Measurements from ENCODE around the gene ACADSB. TPM values are rescaled to one million over a fixed set of nuclear protein-coding genes. Genes with fewer than 3 reads are reported as not detected.

Gene ACADSB
- total RNA-seq, 1 experiment from 2014 or later = 14.5 TPM

GRCh38 chr10:123007558-123008354 lies 1.1 kb upstream of the ACADSB start:
- ChIA-PET CTCF (interaction anchor here (0.6 to 1.7 kb wide), 6 partner anchors 8 to 130 kb away, joined by 3 to 4 read pairs (median 4); partner anchors contain the start of gene PSTK), POLR2A (no interaction called here)
- peaks cover 37% of the 10 kb centered on the region for H3K27me3 Mint-ChIP-seq (ENCODE audit: low read depth)
- H3K4me3 Mint-ChIP-seq = peak overlapping the region; percentile 99
- peaks cover 3% of the 10 kb centered on the region; the same call in 1 of the 2 replicates for H3K9me3 Mint-ChIP-seq
- H3K4me1 Mint-ChIP-seq = peaks cover 29% of the 10 kb centered on the region
- H3K27ac Mint-ChIP-seq = peak overlapping the region; percentile 39
- peak; percentile 5; the same call in 1 of the 2 replicates for ATAC-seq
- TF ChIP-seq SP1 (CRISPR knock-in tag; conservative IDR thresholded peaks at IDR 0.05) = no peak
- no peak for TF ChIP-seq SOX15 (CRISPR knock-in tag; IDR thresholded peaks at IDR 0.05)
- no peak for TF ChIP-seq SMAD3 (CRISPR knock-in tag; IDR thresholded peaks at IDR 0.05; ENCODE audit: borderline replicate concordance)
- TF ChIP-seq NFE2L1 (CRISPR knock-in tag; IDR thresholded peaks at IDR 0.05) = no peak
- TF ChIP-seq, protein P1, sequence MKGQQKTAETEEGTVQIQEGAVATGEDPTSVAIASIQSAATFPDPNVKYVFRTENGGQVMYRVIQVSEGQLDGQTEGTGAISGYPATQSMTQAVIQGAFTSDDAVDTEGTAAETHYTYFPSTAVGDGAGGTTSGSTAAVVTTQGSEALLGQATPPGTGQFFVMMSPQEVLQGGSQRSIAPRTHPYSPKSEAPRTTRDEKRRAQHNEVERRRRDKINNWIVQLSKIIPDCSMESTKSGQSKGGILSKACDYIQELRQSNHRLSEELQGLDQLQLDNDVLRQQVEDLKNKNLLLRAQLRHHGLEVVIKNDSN (CRISPR knock-in tag; IDR thresholded peaks at IDR 0.05) = peak; percentile 45; the same call in 1 of the 2 replicates
- no peak; the same call in 1 of the 2 replicates for TF ChIP-seq MAX (CRISPR knock-in tag; IDR thresholded peaks at IDR 0.05)
- TF ChIP-seq TEAD4 (CRISPR knock-in tag; IDR thresholded peaks at IDR 0.05) = no peak
- 0 out of 2 replicates have a peak, but pooled peaks have one; percentile 22 for TF ChIP-seq FOXK1 (CRISPR knock-in tag; IDR thresholded peaks at IDR 0.05)
- no peak for TF ChIP-seq ZNF396 (CRISPR knock-in tag; IDR thresholded peaks at IDR 0.05; ENCODE audit: borderline replicate concordance)
- TF ChIP-seq, protein P2, sequence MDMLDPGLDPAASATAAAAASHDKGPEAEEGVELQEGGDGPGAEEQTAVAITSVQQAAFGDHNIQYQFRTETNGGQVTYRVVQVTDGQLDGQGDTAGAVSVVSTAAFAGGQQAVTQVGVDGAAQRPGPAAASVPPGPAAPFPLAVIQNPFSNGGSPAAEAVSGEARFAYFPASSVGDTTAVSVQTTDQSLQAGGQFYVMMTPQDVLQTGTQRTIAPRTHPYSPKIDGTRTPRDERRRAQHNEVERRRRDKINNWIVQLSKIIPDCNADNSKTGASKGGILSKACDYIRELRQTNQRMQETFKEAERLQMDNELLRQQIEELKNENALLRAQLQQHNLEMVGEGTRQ (CRISPR knock-in tag; IDR thresholded peaks at IDR 0.05) = peak; percentile 54
- DNase-seq (ENCODE audit: low spot score) = no peak
- H3K36me3 Mint-ChIP-seq = peaks cover 9% of the 10 kb centered on the region

DNA sequence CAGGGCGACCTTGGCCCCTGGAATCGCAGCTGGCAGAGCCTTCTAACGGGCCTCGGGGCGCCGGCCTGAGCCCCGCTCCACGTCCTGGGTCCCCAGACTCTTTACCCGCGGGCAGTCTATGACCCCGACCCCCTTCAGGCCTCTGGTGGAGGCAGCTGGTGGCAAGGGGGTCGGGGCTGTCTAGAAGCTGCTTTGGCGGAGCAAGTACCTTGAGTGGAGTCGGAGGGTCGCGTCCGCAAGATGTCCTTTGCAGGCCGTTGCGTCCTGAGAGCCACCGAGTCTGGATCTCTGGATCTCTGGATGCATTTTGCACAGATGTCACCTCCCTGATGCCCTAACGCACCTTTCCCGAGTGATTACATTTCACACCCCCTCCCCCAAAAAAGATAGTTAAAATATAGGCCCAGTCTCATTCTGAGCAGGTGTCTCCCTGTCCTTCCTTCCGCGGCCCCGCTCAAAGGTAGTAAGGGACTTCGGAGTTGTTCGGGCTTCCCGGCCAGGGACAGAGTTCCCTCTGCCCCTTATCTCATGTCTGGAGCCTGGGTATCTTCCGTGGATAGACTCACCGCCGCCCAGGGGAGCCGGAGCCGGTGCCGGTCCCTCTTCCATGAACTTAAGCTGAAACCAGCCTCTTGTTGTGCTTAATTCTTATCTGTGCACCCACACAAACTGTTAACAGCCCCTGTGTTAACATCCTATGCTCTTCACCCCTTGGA lies 457 bp downstream of the ACADSB start:
- ATAC-seq = peak; percentile 41
- DNase-seq (ENCODE audit: low spot score) = peak; percentile 27
- Mint-ChIP-seq H3K9me3 (peaks cover 3% of the 10 kb centered on the region; the same call in 1 of the 2 replicates), H3K4me3 (peak overlapping the region; percentile 99), H3K27me3 (ENCODE audit: low read depth) (peaks cover 42% of the 10 kb centered on the region), H3K36me3 (peaks cover 15% of the 10 kb centered on the region), H3K4me1 (peaks cover 30% of the 10 kb centered on the region), H3K27ac (peak overlapping the region; percentile 70; the same call in 1 of the 2 replicates)
- ChIA-PET POLR2A (interaction anchor here (1.2 kb wide), 1 partner anchor 8 kb away, joined by 6 read pairs; no protein-coding TSS in a partner anchor), CTCF (interaction anchor here (0.6 to 2.2 kb wide), 2 partner anchors 13 to 1503 kb away, joined by 3 to 10 read pairs; no protein-coding TSS in a partner anchor)
- TF ChIP-seq PRDM15 (CRISPR knock-in tag; IDR thresholded peaks at IDR 0.05) (no peak), ARID4B (CRISPR knock-in tag; IDR thresholded peaks at IDR 0.05; ENCODE audit: borderline replicate concordance) (0 out of 2 replicates have a peak, but pooled peaks have one; percentile 3), STAT6 (CRISPR knock-in tag; conservative IDR thresholded peaks at IDR 0.05; ENCODE audit: low read depth) (0 out of 2 replicates have a peak, but pooled peaks have one; percentile 54), HMGA2 (CRISPR knock-in tag; IDR thresholded peaks at IDR 0.05) (no peak), GABPB1 (CRISPR knock-in tag; IDR thresholded peaks at IDR 0.05) (peak; percentile 11; the same call in 1 of the 2 replicates), ZNF416 (CRISPR knock-in tag; IDR thresholded peaks at IDR 0.05) (0 out of 2 replicates have a peak, but pooled peaks have one; percentile 42), TP53 (CRISPR knock-in tag; IDR thresholded peaks at IDR 0.05) (0 out of 2 replicates have a peak, but pooled peaks have one; percentile 10)
- TF ChIP-seq, protein P3, sequence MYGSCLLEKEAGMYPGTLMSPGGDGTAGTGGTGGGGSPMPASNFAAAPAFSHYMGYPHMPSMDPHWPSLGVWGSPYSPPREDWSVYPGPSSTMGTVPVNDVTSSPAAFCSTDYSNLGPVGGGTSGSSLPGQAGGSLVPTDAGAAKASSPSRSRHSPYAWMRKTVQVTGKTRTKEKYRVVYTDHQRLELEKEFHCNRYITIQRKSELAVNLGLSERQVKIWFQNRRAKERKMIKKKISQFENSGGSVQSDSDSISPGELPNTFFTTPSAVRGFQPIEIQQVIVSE (CRISPR knock-in tag; IDR thresholded peaks at IDR 0.05; ENCODE audit: borderline replicate concordance) = no peak
